Gastrocnemius medialis (tissue), 4 donors: ENCODE results near the gene MARCHF6. TPM values are rescaled to one million over a fixed set of nuclear protein-coding genes. Genes with fewer than 3 reads are reported as not detected.
"Not testable (repeated sequence)": the region's sequence is repeated elsewhere in the genome, so short reads cannot be mapped to it uniquely, and the experiment has no call there.

Source experiments
- ATAC-seq, 2 donors: fragments of 150-250 bp; one replicate each; pipeline ENCODE4 v1.9.1; 2016
- DNase-seq, 2 donors: peaks; one replicate each; pipeline ENCODE4 v3.0.0-alpha.2; 2019
- H3K27ac ChIP-seq, 4 donors: fragments of 200-600 bp; sonication (generic); 1 replicate in 1 of 4; 2 replicates in 3 of 4; pipeline ENCODE4 v1.5.1; 2016 to 2018; ENCODE audit warnings: mild to moderate bottlenecking in 2 of 4, moderate library complexity in 1 of 4
- H3K27me3 ChIP-seq, 3 donors: fragments of 200-600 bp; sonication (generic) in 2 of 3; 1 replicate in 1 of 3; 2 replicates in 2 of 3; pipeline versions ENCODE4 v1.5.1 to v1.6.0; 2016 to 2019; ENCODE audit warnings: mild to moderate bottlenecking in 1 of 3, moderate library complexity in 1 of 3
- H3K36me3 ChIP-seq, 2 donors: fragments of 200-600 bp; sonication (generic) in 1 of 2; one replicate each; pipeline ENCODE4 v1.5.1; 2017 to 2018
- H3K4me1 ChIP-seq, 2 donors: fragments of 200-600 bp; sonication (generic) in 1 of 2; one replicate each; pipeline ENCODE4 v1.5.1; 2016 to 2017; ENCODE audit warnings: mild to moderate bottlenecking in 2 of 2
- H3K4me3 ChIP-seq, 4 donors: fragments of 200-600 bp; sonication (generic) in 3 of 4; 1 replicate in 1 of 4; 2 replicates in 3 of 4; pipeline ENCODE4 v1.5.1; 2016 to 2019; ENCODE audit warnings: mild to moderate bottlenecking in 2 of 4
- H3K9me3 ChIP-seq, 3 donors: fragments of 200-600 bp; sonication (generic) in 2 of 3; 1 replicate in 1 of 3; 2 replicates in 2 of 3; pipeline ENCODE4 v1.5.1; 2016 to 2019
- CTCF ChIP-seq, 5 experiments: fragments of 450-650 bp in 3 of 5; fragments of 200-600 bp in 2 of 5; sonication (generic) in 2 of 5; IDR thresholded peaks in 4 of 5; conservative IDR thresholded peaks in 1 of 5; 1 replicate in 4 of 5; 2 replicates in 1 of 5; pipeline ENCODE4 v1.5.1; 2016 to 2019; ENCODE audit warnings: antibody characterized with exemption in 5 of 5, mild to moderate bottlenecking in 3 of 5, moderate library complexity in 3 of 5
- POLR2A ChIP-seq, 2 donors: fragments of 450-650 bp; IDR thresholded peaks; one replicate each; pipeline ENCODE4 v1.6.1; 2017; ENCODE audit warnings: antibody characterized with exemption in 2 of 2, mild to moderate bottlenecking in 2 of 2, moderate library complexity in 2 of 2
- in situ Hi-C, 4 donors: fragments of 200-750 bp; cut with MboI; loops; one replicate each; pipeline versions ENCODE4 v1.15.0 to v1.8.0; 2017; ENCODE audit warnings: low sequenced_read_pairs in 4 of 4
- intact Hi-C: fragments of 100-400 bp; cut with DNase I; formaldehyde crosslinking; loops from one replicate; pipeline ENCODE4 v1.15.1; 2023; ENCODE audit warnings: low total_unique reads
- total RNA-seq, 4 donors: library from RNA; depleted of rRNA; stranded (reverse); fragments of >200 nt; gene quantifications; one replicate each; pipeline versions ENCODE4 v1.1.0 to v1.2.3, GENCODE V29; 2016

The MARCHF6 gene
- total RNA-seq, 4 donors from 2014 or later, result 139 to 173 (median 146) TPM

- Histone ChIP-seq H3K4me3 (no peak overlapping the region), H3K9me3 (no peaks in the 10 kb centered on the region), H3K27ac (peak overlapping the region in 3 of 4 donors; percentile 53 to 77 (median 66)), H3K4me1 (peaks cover 75 to 94% of the 10 kb centered on the region in 2 donors), H3K27me3 (no peaks in the 10 kb centered on the region), H3K36me3 (no peaks in the 10 kb centered on the region)
- ATAC-seq (no peak), DNase-seq (no peak)
- in situ Hi-C loops (no loop called here), intact Hi-C loops (no loop called here)
- no peak for TF ChIP-seq POLR2A (IDR thresholded peaks at IDR 0.05)
- TF ChIP-seq CTCF (IDR thresholded peaks at IDR 0.05 in 4 of 5, conservative IDR thresholded peaks at IDR 0.05 in 1 of 5), result no peak
Observed at GRCh38 chr5:10367579-10367978, 14.1 kb downstream of the MARCHF6 start.

- peaks cover 67 to 82% of the 10 kb centered on the region in 2 donors for H3K4me1 ChIP-seq
- in situ Hi-C loops, result no loop called here
- DNase-seq (no peak), ATAC-seq (no peak)
- no peaks in the 10 kb centered on the region for H3K9me3 ChIP-seq
- H3K36me3 ChIP-seq, result no peaks in the 10 kb centered on the region
- peak overlapping the region; percentile 11 to 72 (median 62) for H3K27ac ChIP-seq
- TF ChIP-seq CTCF (IDR thresholded peaks at IDR 0.05 in 4 of 5, conservative IDR thresholded peaks at IDR 0.05 in 1 of 5) (no peak), POLR2A (IDR thresholded peaks at IDR 0.05) (no peak)
- H3K4me3 ChIP-seq, result no peak overlapping the region
- no peaks in the 10 kb centered on the region for H3K27me3 ChIP-seq
- intact Hi-C loops, result no loop called here
Observed at GRCh38 chr5:10370931-10371330, 17.4 kb downstream of the MARCHF6 start.

- H3K4me1 ChIP-seq, result peaks cover 63 to 77% of the 10 kb centered on the region in 2 donors
- H3K36me3 ChIP-seq, H3K9me3 ChIP-seq, H3K27me3 ChIP-seq, H3K4me3 ChIP-seq, DNase-seq, intact Hi-C loops, in situ Hi-C loops: not testable (repeated sequence)
- H3K27ac ChIP-seq, result peak overlapping the region; percentile 11 to 72 (median 62)
- peak in 1 of 2 donors; percentile 51 for ATAC-seq
Observed at GRCh38 chr5:10371369-10371768, 17.9 kb downstream of the MARCHF6 start.

- H3K4me3 ChIP-seq, result no peak overlapping the region
- H3K36me3 ChIP-seq, result no peaks in the 10 kb centered on the region
- H3K27me3 ChIP-seq, result no peaks in the 10 kb centered on the region
- no peak for TF ChIP-seq CTCF (IDR thresholded peaks at IDR 0.05 in 4 of 5, conservative IDR thresholded peaks at IDR 0.05 in 1 of 5)
- intact Hi-C loops (no loop called here), in situ Hi-C loops (no loop called here)
- H3K4me1 ChIP-seq, result peaks cover 62 to 76% of the 10 kb centered on the region in 2 donors
- H3K9me3 ChIP-seq, result no peaks in the 10 kb centered on the region
- peak; percentile 59 to 61 for ATAC-seq
- DNase-seq, result no peak
- H3K27ac ChIP-seq, result peak overlapping the region; percentile 44 to 72 (median 56)
Observed at GRCh38 chr5:10372726-10373709, 19.5 kb downstream of the MARCHF6 start.
